Brain microvascular endothelial cell (primary cell): ENCODE results near the gene ROBO1.
"Not testable (repeated sequence)": the region's sequence is repeated elsewhere in the genome, so short reads cannot be mapped to it uniquely, and the experiment has no call there.

ENCODE experiments used
- DNase-seq: peaks from one replicate; pipeline ENCODE4 v3.0.0-alpha.2; 2020
- H3K27ac ChIP-seq: fragments of 250-450 bp; sonication (Bioruptor Pico); 2 replicates; pipeline ENCODE4 v1.5.1; 2020; ENCODE audit warnings: mild to moderate bottlenecking, moderate library complexity
- H3K27me3 ChIP-seq: fragments of 250-450 bp; sonication (Bioruptor Pico); replicated peaks from 2 replicates; pipeline ENCODE4 v1.5.1; 2020; ENCODE audit warnings: mild to moderate bottlenecking
- H3K36me3 ChIP-seq: fragments of 250-450 bp; sonication (Bioruptor Pico); replicated peaks from 2 replicates; pipeline ENCODE4 v1.5.1; 2020; ENCODE audit warnings: mild to moderate bottlenecking
- H3K4me3 ChIP-seq: 2 replicates; pipeline ENCODE4 v1.5.1; 2011; ENCODE audit warnings: low read depth, mild to moderate bottlenecking, control low read depth, low read length, moderate library complexity
- CTCF ChIP-seq: IDR thresholded peaks from 2 replicates; pipeline ENCODE4 v1.5.1; 2011; ENCODE audit warnings: low read depth, mild to moderate bottlenecking, moderate library complexity, low read length, control low read depth, inconsistent platforms; ENCODE audit errors: missing control alignments
- in situ Hi-C: cut with HindIII; loops from 2 replicates; pipeline ENCODE4 v1.10.0; 2017; ENCODE audit warnings: low sequenced_read_pairs, low pct_ligation_motif_present

ROBO1 gene

GRCh38 chr3:79514069-79514468, 253.7 kb downstream of the ROBO1 start:
- no peak overlapping the region for H3K27ac ChIP-seq
- in situ Hi-C loops = loop anchor here (25.0 kb wide), 1 partner anchor 1173 kb away; no protein-coding TSS in a partner anchor
- TF ChIP-seq CTCF = no peak
- H3K4me3 ChIP-seq = no peak overlapping the region
- no peaks in the 10 kb centered on the region for H3K27me3 ChIP-seq
- no peak for DNase-seq
- H3K36me3 ChIP-seq = no peaks in the 10 kb centered on the region

GRCh38 chr3:79506751-79507150, 261.0 kb downstream of the ROBO1 start:
- Histone ChIP-seq H3K36me3 (no peaks in the 10 kb centered on the region), H3K4me3 (no peak overlapping the region), H3K27ac (no peak overlapping the region), H3K27me3 (no peaks in the 10 kb centered on the region)
- DNase-seq = no peak
- in situ Hi-C loops = loop anchor here (25.0 kb wide), 1 partner anchor 1181 kb away; no protein-coding TSS in a partner anchor
- no peak for TF ChIP-seq CTCF

GRCh38 chr3:79502216-79502681, 265.5 kb downstream of the ROBO1 start:
- in situ Hi-C loops = loop anchor here (25.0 kb wide), 1 partner anchor 1185 kb away; no protein-coding TSS in a partner anchor
- H3K27ac ChIP-seq = not testable (repeated sequence)

GRCh38 chr3:79497447-79498111, 270.2 kb downstream of the ROBO1 start:
- no peak overlapping the region for H3K4me3 ChIP-seq
- H3K27ac ChIP-seq = no peak overlapping the region
- in situ Hi-C loops = no loop called here
- H3K36me3 ChIP-seq = no peaks in the 10 kb centered on the region
- DNase-seq = no peak
- no peaks in the 10 kb centered on the region for H3K27me3 ChIP-seq
- peak; percentile 59 for TF ChIP-seq CTCF

More at GRCh38 chr3:79502216-79502681, 265.5 kb downstream of the ROBO1 start:
- not testable (repeated sequence) for H3K4me3 ChIP-seq, H3K36me3 ChIP-seq, H3K27me3 ChIP-seq, DNase-seq

- H3K27me3 ChIP-seq = no peaks in the 10 kb centered on the region
- in situ Hi-C loops = no loop called here
- no peak for TF ChIP-seq CTCF
- no peak overlapping the region for H3K27ac ChIP-seq
- H3K4me3 ChIP-seq = no peak overlapping the region
- no peaks in the 10 kb centered on the region for H3K36me3 ChIP-seq
- peak; percentile 17 for DNase-seq
Observed at GRCh38 chr3:79491029-79491641, 276.7 kb downstream of the ROBO1 start.

GRCh38 chr3:79490165-79491028, 277.4 kb downstream of the ROBO1 start:
- H3K27ac ChIP-seq = no peak overlapping the region
- peak; percentile 76 for DNase-seq
- peak; percentile 32 for TF ChIP-seq CTCF
- in situ Hi-C loops = no loop called here
- no peaks in the 10 kb centered on the region for H3K27me3 ChIP-seq
- H3K4me3 ChIP-seq = no peak overlapping the region
- no peaks in the 10 kb centered on the region for H3K36me3 ChIP-seq
